ENCODE measurements around the gene MAGEB5.
"Not testable (repeated sequence)": the region's sequence is repeated elsewhere in the genome, so short reads cannot be mapped to it uniquely, and the experiment has no call there.

MAGEB5 gene, protein sequence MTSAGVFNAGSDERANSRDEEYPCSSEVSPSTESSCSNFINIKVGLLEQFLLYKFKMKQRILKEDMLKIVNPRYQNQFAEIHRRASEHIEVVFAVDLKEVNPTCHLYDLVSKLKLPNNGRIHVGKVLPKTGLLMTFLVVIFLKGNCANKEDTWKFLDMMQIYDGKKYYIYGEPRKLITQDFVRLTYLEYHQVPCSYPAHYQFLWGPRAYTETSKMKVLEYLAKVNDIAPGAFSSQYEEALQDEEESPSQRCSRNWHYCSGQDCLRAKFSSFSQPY

DNA sequence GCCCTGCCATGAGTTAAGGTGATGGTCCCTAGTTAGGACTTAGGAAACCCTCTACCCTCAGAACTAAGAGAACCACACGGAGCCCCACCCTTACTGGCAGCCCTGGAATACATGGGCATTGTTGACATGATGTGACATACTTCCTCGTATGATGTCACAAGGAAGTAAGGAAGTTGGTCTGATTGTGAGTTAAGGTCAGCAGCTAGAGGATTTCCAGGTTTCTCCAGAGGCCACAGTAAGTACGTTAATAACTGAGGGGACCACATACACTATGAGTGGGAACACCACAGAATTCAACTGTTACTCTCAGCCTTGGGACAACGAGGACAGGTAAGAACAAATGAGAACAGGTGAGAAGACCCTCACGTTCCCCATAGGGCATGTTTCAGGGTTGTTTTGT lies at the start of gene MAGEB5:
Gene MAGEB5, plus strand, starts transcription at position 301 of the 400 bp plus-strand sequence. CDS start 1,133 bp downstream, outside the sequence.
- DNase-seq = no peak

DNA sequence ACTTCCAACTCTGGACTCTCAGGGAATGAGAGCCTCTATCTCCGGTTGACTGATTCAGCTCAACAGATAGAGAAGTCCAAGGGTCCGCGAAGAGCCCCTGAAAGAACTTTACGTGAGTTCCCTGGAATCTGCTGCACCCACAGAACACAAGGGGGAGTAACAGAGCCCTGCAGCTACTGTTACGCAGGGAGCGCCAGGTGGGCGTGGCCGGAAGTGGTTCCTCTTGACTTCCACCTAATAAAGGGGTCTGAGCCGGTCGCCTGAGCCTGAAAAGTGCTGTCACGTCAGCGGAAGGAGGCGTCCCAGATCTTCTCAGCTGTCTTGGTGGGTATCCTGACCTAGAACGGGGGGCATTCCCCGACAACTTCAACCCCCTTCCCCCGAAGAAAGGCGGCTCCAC lies 23.8 kb upstream of the MAGEB5 start, which contains the start of gene MAGEB6:
Gene MAGEB6, plus strand, starts transcription at position 237 of the 400 bp plus-strand sequence. CDS start 1,407 bp downstream, outside the sequence.
- no peak for DNase-seq

DNA sequence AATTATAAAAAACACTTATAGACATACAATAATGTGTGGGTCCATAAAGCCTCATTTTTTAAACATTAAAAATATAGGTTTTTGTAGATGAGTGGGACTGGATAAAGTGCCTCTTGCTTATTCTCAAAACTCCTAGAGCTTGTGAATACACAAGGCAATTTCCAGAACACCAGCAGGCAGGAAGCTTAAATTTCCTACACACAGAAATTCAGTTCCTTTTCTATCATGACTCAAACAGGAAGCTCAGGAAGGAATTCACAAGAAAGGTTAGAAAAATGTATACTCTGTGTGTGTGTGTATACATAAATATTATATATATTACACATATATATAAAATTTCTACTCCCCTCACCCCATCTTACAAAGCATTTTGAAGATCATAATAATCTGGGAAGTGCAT lies 12.4 kb upstream of the MAGEB5 start:
- DNase-seq = no peak

DNA sequence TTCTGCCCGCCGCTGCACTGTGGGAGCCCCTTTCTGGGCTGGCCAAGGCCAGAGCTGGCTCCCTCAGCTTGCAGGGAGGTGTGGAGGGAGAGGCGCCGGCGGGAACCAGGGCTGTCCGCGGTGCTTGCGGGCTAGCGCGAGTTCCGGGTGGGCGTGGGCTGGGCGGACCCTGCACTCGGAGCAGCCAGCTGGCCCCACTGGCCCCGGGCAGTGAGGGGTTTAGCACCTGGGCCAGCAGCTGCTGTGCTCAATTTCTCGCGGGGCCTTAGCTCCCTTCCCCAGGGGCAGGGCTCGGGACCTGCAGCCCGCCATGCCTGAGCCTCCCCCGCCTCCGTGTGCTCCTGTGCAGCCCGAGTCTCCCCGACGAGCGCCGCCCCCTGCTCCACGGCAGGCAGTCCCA lies 11.3 kb upstream of the MAGEB5 start:
- DNase-seq = not testable (repeated sequence)

DNA sequence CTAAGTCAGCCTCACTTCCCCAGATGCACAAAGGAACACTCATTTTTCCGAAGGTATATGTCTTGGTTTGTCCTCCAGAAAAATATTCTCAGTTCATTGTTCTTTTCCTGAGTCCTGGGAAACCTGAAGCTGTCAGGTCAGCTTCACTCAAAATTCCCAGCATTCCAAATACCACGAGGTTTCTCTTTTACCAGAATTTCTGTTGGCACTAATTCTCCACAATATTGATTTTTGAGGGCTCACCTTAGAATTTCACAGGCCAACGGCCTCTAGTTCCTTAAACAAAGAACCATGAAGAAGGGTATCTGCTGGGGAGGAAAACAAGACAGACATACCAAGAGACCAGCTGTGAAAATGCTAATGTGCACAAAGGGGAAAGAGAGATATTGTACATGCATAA lies 8.0 kb upstream of the MAGEB5 start:
- DNase-seq = no peak

DNA sequence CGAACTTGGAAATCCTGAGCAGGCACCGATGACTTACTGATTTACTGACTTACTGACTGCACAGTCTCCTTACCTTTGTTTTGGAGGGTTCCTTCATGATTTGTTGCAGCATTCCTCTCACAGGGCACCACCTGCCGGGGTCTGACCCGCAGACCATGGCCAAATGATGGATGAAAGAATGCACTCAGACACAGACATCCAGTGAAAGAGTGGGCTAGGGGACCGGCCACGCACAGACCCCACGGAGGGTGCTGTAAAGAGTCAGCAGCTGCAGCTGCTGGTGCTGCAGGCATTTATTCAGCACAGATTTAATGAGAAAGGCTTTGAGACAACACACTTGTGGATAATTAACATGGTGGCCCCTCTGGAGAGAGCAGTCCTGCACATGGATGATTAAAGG lies 3.4 kb downstream of the MAGEB5 start:
- no peak for DNase-seq

DNA sequence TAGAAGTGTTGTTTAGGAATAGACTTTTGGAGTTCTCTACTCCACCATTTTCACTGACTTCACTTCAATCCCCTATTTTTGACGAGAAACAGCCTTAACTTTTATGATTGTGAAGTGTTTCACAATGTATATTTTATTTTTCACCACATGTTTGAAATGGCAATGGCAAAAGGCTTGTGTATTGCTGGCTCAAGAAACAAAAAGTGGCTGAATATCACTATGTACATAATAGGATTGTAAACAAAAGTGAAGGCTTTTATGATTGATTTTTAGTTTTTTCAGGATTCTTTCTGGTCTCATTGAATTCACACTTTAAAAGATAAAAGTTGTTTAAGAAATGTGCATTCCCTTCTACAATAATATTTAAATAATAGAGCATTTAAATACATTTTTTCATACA lies 18.2 kb downstream of the MAGEB5 start:
- DNase-seq = no peak

DNA sequence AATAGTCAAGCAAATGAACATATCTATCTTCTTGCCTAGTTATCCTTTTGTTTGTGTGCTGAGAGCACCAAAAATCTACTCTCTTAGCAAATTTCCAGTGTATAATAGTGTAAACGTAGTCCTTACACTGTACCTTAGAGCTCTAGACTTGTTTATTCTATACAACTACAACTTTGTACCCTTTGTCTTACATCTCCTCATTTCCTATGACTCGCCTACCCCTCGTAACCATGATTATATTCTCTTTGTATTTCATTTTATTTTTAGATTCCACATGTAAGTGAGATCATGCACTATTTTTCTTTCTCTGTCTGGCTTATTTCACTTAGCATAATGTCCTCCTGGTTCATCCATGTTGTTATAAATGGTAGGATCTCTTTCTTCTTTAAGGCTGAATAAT lies 37.6 kb downstream of the MAGEB5 start:
- DNase-seq = no peak

DNA sequence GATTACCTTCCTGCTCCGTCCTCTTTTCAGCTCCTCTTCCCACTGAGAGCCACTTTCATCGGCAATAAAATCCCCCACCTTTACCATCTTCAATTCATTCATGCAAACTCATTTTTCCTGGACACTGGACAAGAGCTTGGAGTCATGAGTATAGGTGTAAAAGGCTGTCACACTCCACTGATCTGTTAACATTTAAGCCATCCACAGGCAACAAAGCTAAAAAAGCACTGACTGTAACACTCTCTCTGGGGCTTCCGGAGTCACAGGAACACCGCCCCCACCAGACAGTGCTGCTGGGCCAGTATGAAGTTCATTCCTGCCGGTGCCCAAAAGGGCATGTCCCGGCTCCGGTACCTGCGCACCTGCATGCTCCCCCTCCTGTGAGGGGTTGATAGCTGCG lies 38.5 kb downstream of the MAGEB5 start:
- no peak for DNase-seq

DNA sequence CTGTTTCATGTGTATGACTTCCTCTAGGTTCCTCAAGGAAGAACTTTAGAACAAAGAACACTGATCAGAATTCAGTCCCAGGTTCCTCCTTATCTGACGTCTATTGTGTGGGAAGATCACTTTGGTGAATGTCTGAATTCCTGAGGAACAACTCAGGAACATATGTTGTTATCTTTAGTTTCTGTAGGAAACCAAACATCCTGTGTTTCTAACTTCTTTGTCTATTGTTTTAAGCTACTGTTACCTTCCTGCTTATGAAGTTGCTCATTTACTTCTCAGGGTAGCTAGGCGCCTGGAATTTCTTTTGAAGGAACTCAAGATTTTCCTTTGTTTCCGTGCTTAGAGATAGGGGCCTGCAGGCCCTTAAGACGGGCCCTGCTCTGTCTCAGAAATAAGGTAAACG lies 46.2 kb downstream of the MAGEB5 start:
- DNase-seq = no peak

Measured in NCI-H2227 treated with DMSO at 0.1 percent for 48 hours (cell line).